ENCODE measurements around the gene MCMBP.
A peak's percentile ranks its signal among the peaks of the same experiment; 100 is the strongest.
"Not testable (repeated sequence)": the region's sequence is repeated elsewhere in the genome, so short reads cannot be mapped to it uniquely, and the experiment has no call there.

MCMBP gene

GRCh38 chr10:119892188-119893065 lies 19.8 kb upstream of the MCMBP start, which contains the start of gene SEC23IP:
TSS of gene SEC23IP (plus strand) at chr10:119892730. CDS start at chr10:119892783, 53 bp downstream.
- Histone ChIP-seq H3K9ac (ENCODE audit: low read depth, low read length, poor library complexity, severe bottlenecking) (peak within 1 kb of the TSS; percentile 84), H3K9me2 (replicated peaks; ENCODE audit: low read depth, low read length) (no peaks in the 10 kb centered on the region), H3K79me2 (ENCODE audit: insufficient read depth, low read length) (peaks cover 62% of the 10 kb centered on the region), H3K4me3 (ENCODE audit: low read length, poor library complexity, severe bottlenecking) (peak within 1 kb of the TSS; percentile 89), H3K27me3 (ENCODE audit: insufficient read depth, low read length, poor library complexity, severe bottlenecking) (no peaks in the 10 kb centered on the region), H3K36me3 (ENCODE audit: insufficient read depth, low read length) (no peaks in the 10 kb centered on the region), H3F3A (ENCODE audit: low read depth) (no peaks in the 10 kb centered on the region), H3K4me2 (ENCODE audit: low read depth, low read length, poor library complexity, severe bottlenecking) (peak within 1 kb of the TSS; percentile 99), H4K20me1 (ENCODE audit: insufficient read depth, low read length, poor library complexity, severe bottlenecking) (peaks cover 28% of the 10 kb centered on the region), H3K4me1 (ENCODE audit: insufficient read depth, low read length, poor library complexity, severe bottlenecking) (peaks cover 32% of the 10 kb centered on the region), H2AFZ (ENCODE audit: low read length) (peak within 1 kb of the TSS; percentile 100), H3K9me3 (ENCODE audit: insufficient read depth, low read depth, low read length) (no peaks in the 10 kb centered on the region)
- no peak for TF ChIP-seq CTCF (conservative IDR thresholded peaks at IDR 0.05; ENCODE audit: low read length)
- no peak for TF ChIP-seq EZH2phosphoT487 (IDR thresholded peaks at IDR 0.05; ENCODE audit: borderline replicate concordance)

- Histone ChIP-seq H4K20me1 (ENCODE audit: insufficient read depth, low read length, poor library complexity, severe bottlenecking) (peaks cover 22% of the 10 kb centered on the region), H3K9ac (ENCODE audit: low read depth, low read length, poor library complexity, severe bottlenecking) (peak overlapping the region; percentile 84), H3K79me2 (ENCODE audit: insufficient read depth, low read length) (peaks cover 56% of the 10 kb centered on the region), H3K4me3 (ENCODE audit: low read length, poor library complexity, severe bottlenecking) (peak overlapping the region; percentile 89), H2AFZ (ENCODE audit: low read length) (peak overlapping the region; percentile 100), H3K4me2 (ENCODE audit: low read depth, low read length, poor library complexity, severe bottlenecking) (peak overlapping the region; percentile 99), H3K4me1 (ENCODE audit: insufficient read depth, low read length, poor library complexity, severe bottlenecking) (peaks cover 29% of the 10 kb centered on the region)
- not testable (repeated sequence) for H3K9me3 ChIP-seq (ENCODE audit: insufficient read depth, low read depth, low read length); H3F3A ChIP-seq (ENCODE audit: low read depth); H3K27me3 ChIP-seq (ENCODE audit: insufficient read depth, low read length, poor library complexity, severe bottlenecking); H3K9me2 ChIP-seq (replicated peaks; ENCODE audit: low read depth, low read length); H3K36me3 ChIP-seq (ENCODE audit: insufficient read depth, low read length)
These were observed 19.2 kb upstream of the MCMBP start for GRCh38 chr10:119891849-119892187.

DNA sequence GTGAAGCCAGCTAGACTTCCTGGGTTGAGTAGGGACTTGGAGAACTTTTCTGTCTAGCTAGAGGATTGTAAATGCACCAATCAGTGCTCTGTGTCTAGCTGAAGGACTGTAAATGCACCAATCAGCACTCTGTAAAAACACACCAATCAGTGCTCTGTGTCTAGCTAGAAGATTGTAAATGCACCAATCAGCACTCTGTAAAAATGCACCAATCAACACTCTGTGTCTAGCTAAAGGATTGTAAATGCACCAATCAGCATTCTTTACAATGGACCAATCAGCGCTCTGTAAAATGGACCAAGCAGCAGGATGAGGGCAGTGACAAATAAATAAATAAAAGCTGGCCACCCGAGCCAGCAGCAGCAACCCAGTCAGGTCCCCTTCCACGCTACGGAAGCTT lies 17.7 kb upstream of the MCMBP start:
- H3K36me3 ChIP-seq (ENCODE audit: insufficient read depth, low read length); H3K9me2 ChIP-seq (replicated peaks; ENCODE audit: low read depth, low read length); H4K20me1 ChIP-seq (ENCODE audit: insufficient read depth, low read length, poor library complexity, severe bottlenecking); H3F3A ChIP-seq (ENCODE audit: low read depth); H3K4me3 ChIP-seq (ENCODE audit: low read length, poor library complexity, severe bottlenecking); H3K9me3 ChIP-seq (ENCODE audit: insufficient read depth, low read depth, low read length); H3K4me2 ChIP-seq (ENCODE audit: low read depth, low read length, poor library complexity, severe bottlenecking); H3K9ac ChIP-seq (ENCODE audit: low read depth, low read length, poor library complexity, severe bottlenecking); H2AFZ ChIP-seq (ENCODE audit: low read length); H3K27me3 ChIP-seq (ENCODE audit: insufficient read depth, low read length, poor library complexity, severe bottlenecking): not testable (repeated sequence)
- Histone ChIP-seq H3K79me2 (ENCODE audit: insufficient read depth, low read length) (peaks cover 40% of the 10 kb centered on the region), H3K4me1 (ENCODE audit: insufficient read depth, low read length, poor library complexity, severe bottlenecking) (peaks cover 19% of the 10 kb centered on the region)

GRCh38 chr10:119889201-119889600 lies 16.6 kb upstream of the MCMBP start:
- H3K9me2 ChIP-seq (replicated peaks; ENCODE audit: low read depth, low read length); H4K20me1 ChIP-seq (ENCODE audit: insufficient read depth, low read length, poor library complexity, severe bottlenecking); H3K27me3 ChIP-seq (ENCODE audit: insufficient read depth, low read length, poor library complexity, severe bottlenecking); H3K4me2 ChIP-seq (ENCODE audit: low read depth, low read length, poor library complexity, severe bottlenecking); H3K9me3 ChIP-seq (ENCODE audit: insufficient read depth, low read depth, low read length); H3F3A ChIP-seq (ENCODE audit: low read depth); H3K4me3 ChIP-seq (ENCODE audit: low read length, poor library complexity, severe bottlenecking); H2AFZ ChIP-seq (ENCODE audit: low read length); H3K9ac ChIP-seq (ENCODE audit: low read depth, low read length, poor library complexity, severe bottlenecking); H3K36me3 ChIP-seq (ENCODE audit: insufficient read depth, low read length): not testable (repeated sequence)
- peaks cover 29% of the 10 kb centered on the region for H3K79me2 ChIP-seq (ENCODE audit: insufficient read depth, low read length)
- peaks cover 16% of the 10 kb centered on the region for H3K4me1 ChIP-seq (ENCODE audit: insufficient read depth, low read length, poor library complexity, severe bottlenecking)

- not testable (repeated sequence) for H3K4me3 ChIP-seq (ENCODE audit: low read length, poor library complexity, severe bottlenecking); H3K4me2 ChIP-seq (ENCODE audit: low read depth, low read length, poor library complexity, severe bottlenecking); H2AFZ ChIP-seq (ENCODE audit: low read length); H3F3A ChIP-seq (ENCODE audit: low read depth); H3K27me3 ChIP-seq (ENCODE audit: insufficient read depth, low read length, poor library complexity, severe bottlenecking); H3K36me3 ChIP-seq (ENCODE audit: insufficient read depth, low read length); H4K20me1 ChIP-seq (ENCODE audit: insufficient read depth, low read length, poor library complexity, severe bottlenecking); H3K9me2 ChIP-seq (replicated peaks; ENCODE audit: low read depth, low read length); H3K9me3 ChIP-seq (ENCODE audit: insufficient read depth, low read depth, low read length); H3K9ac ChIP-seq (ENCODE audit: low read depth, low read length, poor library complexity, severe bottlenecking)
- peaks cover 11% of the 10 kb centered on the region for H3K4me1 ChIP-seq (ENCODE audit: insufficient read depth, low read length, poor library complexity, severe bottlenecking)
- H3K79me2 ChIP-seq (ENCODE audit: insufficient read depth, low read length): peaks cover 25% of the 10 kb centered on the region
These were observed 16.1 kb upstream of the MCMBP start for GRCh38 chr10:119888715-119889114.

GRCh38 chr10:119886070-119886469 lies 13.4 kb upstream of the MCMBP start:
- not testable (repeated sequence) for H3K36me3 ChIP-seq (ENCODE audit: insufficient read depth, low read length); H4K20me1 ChIP-seq (ENCODE audit: insufficient read depth, low read length, poor library complexity, severe bottlenecking); H3K9ac ChIP-seq (ENCODE audit: low read depth, low read length, poor library complexity, severe bottlenecking); H3K4me1 ChIP-seq (ENCODE audit: insufficient read depth, low read length, poor library complexity, severe bottlenecking); H3K9me2 ChIP-seq (replicated peaks; ENCODE audit: low read depth, low read length); H3F3A ChIP-seq (ENCODE audit: low read depth); H3K27me3 ChIP-seq (ENCODE audit: insufficient read depth, low read length, poor library complexity, severe bottlenecking); H2AFZ ChIP-seq (ENCODE audit: low read length); H3K4me2 ChIP-seq (ENCODE audit: low read depth, low read length, poor library complexity, severe bottlenecking); H3K79me2 ChIP-seq (ENCODE audit: insufficient read depth, low read length); H3K9me3 ChIP-seq (ENCODE audit: insufficient read depth, low read depth, low read length); H3K4me3 ChIP-seq (ENCODE audit: low read length, poor library complexity, severe bottlenecking)
